ENCODE data around the gene MRC2.

DNA sequence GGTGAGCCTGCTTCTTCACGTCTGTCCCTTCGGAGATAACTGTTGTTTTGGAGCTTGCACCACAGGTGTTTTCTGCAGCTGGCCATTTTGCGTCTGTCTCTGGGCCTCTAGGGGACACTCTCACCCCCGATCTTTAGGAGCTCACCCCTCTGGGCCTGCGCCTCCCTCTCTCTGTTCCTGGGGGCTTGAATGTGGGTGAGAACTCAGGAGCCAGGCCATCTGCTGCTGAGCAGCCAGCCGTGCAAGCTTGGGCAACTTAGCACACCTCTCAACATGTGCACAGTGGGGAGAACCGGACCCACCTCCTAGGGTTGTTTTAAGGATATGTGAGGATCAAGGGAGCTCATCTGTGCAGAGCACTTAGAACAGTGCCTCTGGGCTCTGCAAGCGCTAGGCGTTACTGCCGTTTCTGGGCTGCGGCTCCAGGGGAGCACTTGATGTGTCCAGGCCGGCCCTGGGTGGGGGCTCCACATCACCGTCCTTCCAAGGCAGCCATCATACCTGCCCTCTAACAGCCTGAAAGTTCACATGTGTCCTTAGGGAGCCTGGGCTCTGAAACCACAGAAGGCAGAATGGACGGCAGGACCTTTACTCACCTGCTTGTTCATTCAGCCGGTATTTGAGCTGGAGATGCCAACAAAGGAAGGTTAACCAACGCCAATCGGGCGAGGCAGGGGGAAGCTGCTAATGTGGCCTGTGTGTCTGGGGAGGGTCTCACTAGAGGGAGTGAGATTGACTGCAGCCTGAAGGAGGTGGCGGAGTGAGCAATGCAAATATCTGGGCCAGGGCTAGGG lies 66.3 kb downstream of the MRC2 start:
- TF ChIP-seq MAZ (CRISPR knock-in tag; conservative IDR thresholded peaks at IDR 0.05 in 1 of 2, IDR thresholded peaks at IDR 0.05 in 1 of 2) = no peak
- TF ChIP-seq YY1 (IDR thresholded peaks at IDR 0.05; ENCODE audit: borderline replicate concordance in 1 of 3, control insufficient read depth in 1 of 3, extremely low read depth in 1 of 3, insufficient read depth in 3 of 3, insufficient read length in 1 of 3, insufficient replicate concordance in 2 of 3, low read depth in 1 of 3, low read length in 2 of 3) = peak in 1 of 3 experiments; percentile 18
- no peak for TF ChIP-seq POLR2A (conservative IDR thresholded peaks at IDR 0.05)
- TF ChIP-seq CEBPG (CRISPR knock-in tag; IDR thresholded peaks at IDR 0.05) = no peak
- no peak for TF ChIP-seq CEBPG (tag; conservative IDR thresholded peaks at IDR 0.05 in 1 of 2, IDR thresholded peaks at IDR 0.05 in 1 of 2)
- TF ChIP-seq, protein P1, sequence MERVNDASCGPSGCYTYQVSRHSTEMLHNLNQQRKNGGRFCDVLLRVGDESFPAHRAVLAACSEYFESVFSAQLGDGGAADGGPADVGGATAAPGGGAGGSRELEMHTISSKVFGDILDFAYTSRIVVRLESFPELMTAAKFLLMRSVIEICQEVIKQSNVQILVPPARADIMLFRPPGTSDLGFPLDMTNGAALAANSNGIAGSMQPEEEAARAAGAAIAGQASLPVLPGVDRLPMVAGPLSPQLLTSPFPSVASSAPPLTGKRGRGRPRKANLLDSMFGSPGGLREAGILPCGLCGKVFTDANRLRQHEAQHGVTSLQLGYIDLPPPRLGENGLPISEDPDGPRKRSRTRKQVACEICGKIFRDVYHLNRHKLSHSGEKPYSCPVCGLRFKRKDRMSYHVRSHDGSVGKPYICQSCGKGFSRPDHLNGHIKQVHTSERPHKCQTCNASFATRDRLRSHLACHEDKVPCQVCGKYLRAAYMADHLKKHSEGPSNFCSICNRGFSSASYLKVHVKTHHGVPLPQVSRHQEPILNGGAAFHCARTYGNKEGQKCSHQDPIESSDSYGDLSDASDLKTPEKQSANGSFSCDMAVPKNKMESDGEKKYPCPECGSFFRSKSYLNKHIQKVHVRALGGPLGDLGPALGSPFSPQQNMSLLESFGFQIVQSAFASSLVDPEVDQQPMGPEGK (CRISPR knock-in tag; IDR thresholded peaks at IDR 0.05; ENCODE audit: borderline replicate concordance) = no peak
- no peak for TF ChIP-seq ELF4 (CRISPR knock-in tag; IDR thresholded peaks at IDR 0.05)
- no peak for TF ChIP-seq EP300 (IDR thresholded peaks at IDR 0.05; ENCODE audit: low read length)
- TF ChIP-seq MED1 (CRISPR knock-in tag; IDR thresholded peaks at IDR 0.05; ENCODE audit: borderline replicate concordance) = no peak

Data from K562 (cell line).